ENCODE results near the gene HIRA.

HIRA gene

GRCh38 chr22:19405133-19405532 is 26.4 kb downstream of the HIRA start:
- no peak overlapping the region for H3K9ac ChIP-seq (ENCODE audit: low read length)
- no peak overlapping the region for H3K27ac ChIP-seq (ENCODE audit: low read depth, low read length)
- no peaks in the 10 kb centered on the region for H3K4me1 ChIP-seq (ENCODE audit: control insufficient read depth, insufficient read depth, low read length)
- peaks cover 88% of the 10 kb centered on the region for H3K36me3 ChIP-seq (ENCODE audit: control insufficient read depth, insufficient read depth, low read length)
- no peak overlapping the region for H3K4me3 ChIP-seq (ENCODE audit: low read depth, low read length)
- H3K27me3 ChIP-seq (ENCODE audit: control insufficient read depth, insufficient read depth, low read length): no peaks in the 10 kb centered on the region
- H3K9me3 ChIP-seq (ENCODE audit: control insufficient read depth, insufficient read depth, low read depth, low read length): no peaks in the 10 kb centered on the region

GRCh38 chr22:19404676-19405075 is 26.9 kb downstream of the HIRA start:
- peaks cover 88% of the 10 kb centered on the region for H3K36me3 ChIP-seq (ENCODE audit: control insufficient read depth, insufficient read depth, low read length)

GRCh38 chr22:19402642-19403191 is 28.8 kb downstream of the HIRA start:
- H3K9me3 ChIP-seq (ENCODE audit: control insufficient read depth, insufficient read depth, low read depth, low read length): no peaks in the 10 kb centered on the region
- H3K4me1 ChIP-seq (ENCODE audit: control insufficient read depth, insufficient read depth, low read length): no peaks in the 10 kb centered on the region
- no peak overlapping the region for H3K27ac ChIP-seq (ENCODE audit: low read depth, low read length)
- no peak overlapping the region for H3K4me3 ChIP-seq (ENCODE audit: low read depth, low read length)
- H3K9ac ChIP-seq (ENCODE audit: low read length): no peak overlapping the region
- peaks cover 89% of the 10 kb centered on the region for H3K36me3 ChIP-seq (ENCODE audit: control insufficient read depth, insufficient read depth, low read length)
- no peaks in the 10 kb centered on the region for H3K27me3 ChIP-seq (ENCODE audit: control insufficient read depth, insufficient read depth, low read length)

More at GRCh38 chr22:19404676-19405075, 26.9 kb downstream of the HIRA start:
- Histone ChIP-seq H3K4me3 (ENCODE audit: low read depth, low read length) (no peak overlapping the region), H3K9me3 (ENCODE audit: control insufficient read depth, insufficient read depth, low read depth, low read length) (no peaks in the 10 kb centered on the region), H3K9ac (ENCODE audit: low read length) (no peak overlapping the region), H3K4me1 (ENCODE audit: control insufficient read depth, insufficient read depth, low read length) (no peaks in the 10 kb centered on the region), H3K27me3 (ENCODE audit: control insufficient read depth, insufficient read depth, low read length) (no peaks in the 10 kb centered on the region), H3K27ac (ENCODE audit: low read depth, low read length) (no peak overlapping the region)

- Histone ChIP-seq H3K9ac (ENCODE audit: low read length) (no peak overlapping the region), H3K4me1 (ENCODE audit: control insufficient read depth, insufficient read depth, low read length) (no peaks in the 10 kb centered on the region), H3K27ac (ENCODE audit: low read depth, low read length) (no peak overlapping the region), H3K4me3 (ENCODE audit: low read depth, low read length) (no peak overlapping the region), H3K36me3 (ENCODE audit: control insufficient read depth, insufficient read depth, low read length) (peaks cover 89% of the 10 kb centered on the region), H3K27me3 (ENCODE audit: control insufficient read depth, insufficient read depth, low read length) (no peaks in the 10 kb centered on the region), H3K9me3 (ENCODE audit: control insufficient read depth, insufficient read depth, low read depth, low read length) (no peaks in the 10 kb centered on the region)
Observed at GRCh38 chr22:19401483-19401882, 30.1 kb downstream of the HIRA start.

- Histone ChIP-seq H3K9me3 (ENCODE audit: control insufficient read depth, insufficient read depth, low read depth, low read length) (no peaks in the 10 kb centered on the region), H3K36me3 (ENCODE audit: control insufficient read depth, insufficient read depth, low read length) (peaks cover 88% of the 10 kb centered on the region), H3K27ac (ENCODE audit: low read depth, low read length) (no peak overlapping the region), H3K27me3 (ENCODE audit: control insufficient read depth, insufficient read depth, low read length) (no peaks in the 10 kb centered on the region), H3K4me3 (ENCODE audit: low read depth, low read length) (no peak overlapping the region), H3K4me1 (ENCODE audit: control insufficient read depth, insufficient read depth, low read length) (no peaks in the 10 kb centered on the region), H3K9ac (ENCODE audit: low read length) (no peak overlapping the region)
Observed at GRCh38 chr22:19400881-19401280, 30.7 kb downstream of the HIRA start.

GRCh38 chr22:19398652-19399051 is 32.9 kb downstream of the HIRA start:
- Histone ChIP-seq H3K9me3 (ENCODE audit: control insufficient read depth, insufficient read depth, low read depth, low read length) (no peaks in the 10 kb centered on the region), H3K4me1 (ENCODE audit: control insufficient read depth, insufficient read depth, low read length) (no peaks in the 10 kb centered on the region), H3K27me3 (ENCODE audit: control insufficient read depth, insufficient read depth, low read length) (no peaks in the 10 kb centered on the region), H3K36me3 (ENCODE audit: control insufficient read depth, insufficient read depth, low read length) (peaks cover 91% of the 10 kb centered on the region), H3K9ac (ENCODE audit: low read length) (no peak overlapping the region), H3K27ac (ENCODE audit: low read depth, low read length) (no peak overlapping the region), H3K4me3 (ENCODE audit: low read depth, low read length) (no peak overlapping the region)

GRCh38 chr22:19398206-19398605 is 33.3 kb downstream of the HIRA start:
- Histone ChIP-seq H3K4me3 (ENCODE audit: low read depth, low read length) (no peak overlapping the region), H3K9me3 (ENCODE audit: control insufficient read depth, insufficient read depth, low read depth, low read length) (no peaks in the 10 kb centered on the region), H3K27me3 (ENCODE audit: control insufficient read depth, insufficient read depth, low read length) (no peaks in the 10 kb centered on the region), H3K9ac (ENCODE audit: low read length) (no peak overlapping the region), H3K36me3 (ENCODE audit: control insufficient read depth, insufficient read depth, low read length) (peaks cover 91% of the 10 kb centered on the region), H3K4me1 (ENCODE audit: control insufficient read depth, insufficient read depth, low read length) (no peaks in the 10 kb centered on the region), H3K27ac (ENCODE audit: low read depth, low read length) (no peak overlapping the region)

GRCh38 chr22:19397734-19398104 is 33.8 kb downstream of the HIRA start:
- Histone ChIP-seq H3K4me1 (ENCODE audit: control insufficient read depth, insufficient read depth, low read length) (no peaks in the 10 kb centered on the region), H3K27ac (ENCODE audit: low read depth, low read length) (no peak overlapping the region), H3K27me3 (ENCODE audit: control insufficient read depth, insufficient read depth, low read length) (no peaks in the 10 kb centered on the region), H3K9ac (ENCODE audit: low read length) (no peak overlapping the region), H3K36me3 (ENCODE audit: control insufficient read depth, insufficient read depth, low read length) (peaks cover 92% of the 10 kb centered on the region), H3K4me3 (ENCODE audit: low read depth, low read length) (no peak overlapping the region), H3K9me3 (ENCODE audit: control insufficient read depth, insufficient read depth, low read depth, low read length) (no peaks in the 10 kb centered on the region)

GRCh38 chr22:19396934-19397733 is 34.4 kb downstream of the HIRA start:
- Histone ChIP-seq H3K9ac (ENCODE audit: low read length) (no peak overlapping the region), H3K4me1 (ENCODE audit: control insufficient read depth, insufficient read depth, low read length) (no peaks in the 10 kb centered on the region), H3K27ac (ENCODE audit: low read depth, low read length) (no peak overlapping the region), H3K27me3 (ENCODE audit: control insufficient read depth, insufficient read depth, low read length) (no peaks in the 10 kb centered on the region), H3K4me3 (ENCODE audit: low read depth, low read length) (no peak overlapping the region), H3K9me3 (ENCODE audit: control insufficient read depth, insufficient read depth, low read depth, low read length) (no peaks in the 10 kb centered on the region), H3K36me3 (ENCODE audit: control insufficient read depth, insufficient read depth, low read length) (peaks cover 94% of the 10 kb centered on the region)

- peaks cover 94% of the 10 kb centered on the region for H3K36me3 ChIP-seq (ENCODE audit: control insufficient read depth, insufficient read depth, low read length)
- no peaks in the 10 kb centered on the region for H3K4me1 ChIP-seq (ENCODE audit: control insufficient read depth, insufficient read depth, low read length)
- no peak overlapping the region for H3K4me3 ChIP-seq (ENCODE audit: low read depth, low read length)
- H3K27ac ChIP-seq (ENCODE audit: low read depth, low read length): no peak overlapping the region
- H3K9me3 ChIP-seq (ENCODE audit: control insufficient read depth, insufficient read depth, low read depth, low read length): no peaks in the 10 kb centered on the region
- H3K27me3 ChIP-seq (ENCODE audit: control insufficient read depth, insufficient read depth, low read length): no peaks in the 10 kb centered on the region
- H3K9ac ChIP-seq (ENCODE audit: low read length): no peak overlapping the region
Observed at GRCh38 chr22:19396561-19396933, 35.0 kb downstream of the HIRA start.

GRCh38 chr22:19395276-19395675 is 36.3 kb downstream of the HIRA start:
- H3K9ac ChIP-seq (ENCODE audit: low read length): no peak overlapping the region
- no peaks in the 10 kb centered on the region for H3K4me1 ChIP-seq (ENCODE audit: control insufficient read depth, insufficient read depth, low read length)
- no peaks in the 10 kb centered on the region for H3K9me3 ChIP-seq (ENCODE audit: control insufficient read depth, insufficient read depth, low read depth, low read length)
- no peak overlapping the region for H3K27ac ChIP-seq (ENCODE audit: low read depth, low read length)
- no peaks in the 10 kb centered on the region for H3K27me3 ChIP-seq (ENCODE audit: control insufficient read depth, insufficient read depth, low read length)
- no peak overlapping the region for H3K4me3 ChIP-seq (ENCODE audit: low read depth, low read length)
- peaks cover 92% of the 10 kb centered on the region for H3K36me3 ChIP-seq (ENCODE audit: control insufficient read depth, insufficient read depth, low read length)
